ENCODE data around the gene HAUS7. TPM values are rescaled to one million over a fixed set of nuclear protein-coding genes. Genes with fewer than 3 reads are reported as not detected.

HAUS7 gene
- total RNA-seq, 1 donor from 2014 or later = 27.7 TPM

- no peaks in the 10 kb centered on the region for H3K4me1 Mint-ChIP-seq (ENCODE audit: unreplicated experiment)
- H3K36me3 Mint-ChIP-seq (ENCODE audit: low read depth, unreplicated experiment) = no peaks in the 10 kb centered on the region
- no peak for TF ChIP-seq CTCF (IDR thresholded peaks at IDR 0.05; ENCODE audit: unreplicated experiment)
- no peak overlapping the region for H3K4me3 Mint-ChIP-seq (ENCODE audit: unreplicated experiment)
- peaks cover 2% of the 10 kb centered on the region for H3K27me3 Mint-ChIP-seq (ENCODE audit: unreplicated experiment)
- no peak for DNase-seq (ENCODE audit: low spot score)
- no peak overlapping the region for H3K27ac Mint-ChIP-seq (ENCODE audit: unreplicated experiment)
- H3K9me3 Mint-ChIP-seq (ENCODE audit: unreplicated experiment) = no peaks in the 10 kb centered on the region
Observed at GRCh38 chrX:153448556-153449367, 21.6 kb downstream of the HAUS7 start.

DNA sequence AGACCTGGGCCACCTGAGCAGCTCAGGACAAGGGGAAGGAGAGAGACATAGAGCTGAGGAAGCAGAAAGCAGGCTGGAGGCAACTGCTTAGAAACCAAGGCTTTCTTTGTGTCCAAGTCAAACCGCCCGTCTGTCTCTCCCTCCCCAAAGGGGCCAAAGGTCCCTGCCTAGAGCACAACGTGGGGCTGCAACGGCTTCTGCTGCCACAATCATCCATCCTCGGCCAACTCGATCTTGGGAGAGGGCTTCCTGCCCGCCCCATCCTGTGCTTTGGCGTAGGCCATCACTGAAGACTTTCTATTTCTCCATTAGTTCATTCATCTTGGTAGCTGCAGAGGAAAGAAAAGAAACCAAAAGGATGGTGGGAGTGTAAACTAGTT is 22.8 kb downstream of the HAUS7 start:
- Mint-ChIP-seq H3K36me3 (ENCODE audit: low read depth, unreplicated experiment) (no peaks in the 10 kb centered on the region), H3K27ac (ENCODE audit: unreplicated experiment) (no peak overlapping the region), H3K9me3 (ENCODE audit: unreplicated experiment) (no peaks in the 10 kb centered on the region), H3K4me1 (ENCODE audit: unreplicated experiment) (no peaks in the 10 kb centered on the region), H3K4me3 (ENCODE audit: unreplicated experiment) (no peak overlapping the region), H3K27me3 (ENCODE audit: unreplicated experiment) (peaks cover 2% of the 10 kb centered on the region)
- no peak for TF ChIP-seq CTCF (IDR thresholded peaks at IDR 0.05; ENCODE audit: unreplicated experiment)
- DNase-seq (ENCODE audit: low spot score) = no peak

DNA sequence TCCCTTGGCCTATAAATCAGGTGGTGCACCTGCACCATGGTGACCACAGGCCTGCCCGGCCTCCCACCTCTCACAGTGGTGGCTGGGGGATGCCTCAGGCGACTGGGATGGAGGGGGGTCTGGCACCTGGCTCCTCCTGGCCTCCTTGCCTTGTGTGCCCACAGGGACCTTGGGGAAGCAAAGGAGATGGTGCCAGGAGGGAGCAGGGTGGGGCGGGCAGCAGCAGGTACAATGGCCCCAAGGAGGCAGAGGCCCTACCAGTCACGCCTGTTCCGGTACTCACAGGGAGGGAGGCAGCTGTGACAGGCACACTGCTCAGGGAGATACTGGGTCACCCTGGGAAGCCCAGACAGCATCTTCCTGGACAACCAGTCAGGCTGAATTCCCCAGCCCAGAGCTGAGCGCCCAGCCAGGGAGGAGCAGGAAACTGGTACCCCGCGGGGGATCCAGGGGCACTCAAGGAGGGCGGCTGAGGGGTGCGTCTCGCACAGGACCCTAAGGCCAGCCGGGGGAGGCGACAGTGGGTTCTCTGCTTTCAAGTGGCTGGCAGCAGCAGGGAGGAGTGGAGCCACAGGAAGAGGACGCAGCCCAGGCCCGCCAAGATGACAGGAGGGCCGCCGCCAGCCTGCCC is 23.3 kb downstream of the HAUS7 start:
- no peak for DNase-seq (ENCODE audit: low spot score)
- no peak for TF ChIP-seq CTCF (IDR thresholded peaks at IDR 0.05; ENCODE audit: unreplicated experiment)
- no peaks in the 10 kb centered on the region for H3K4me1 Mint-ChIP-seq (ENCODE audit: unreplicated experiment)
- H3K27me3 Mint-ChIP-seq (ENCODE audit: unreplicated experiment) = peaks cover 2% of the 10 kb centered on the region
- no peak overlapping the region for H3K4me3 Mint-ChIP-seq (ENCODE audit: unreplicated experiment)
- no peaks in the 10 kb centered on the region for H3K36me3 Mint-ChIP-seq (ENCODE audit: low read depth, unreplicated experiment)
- H3K9me3 Mint-ChIP-seq (ENCODE audit: unreplicated experiment) = no peaks in the 10 kb centered on the region
- H3K27ac Mint-ChIP-seq (ENCODE audit: unreplicated experiment) = no peak overlapping the region

DNA sequence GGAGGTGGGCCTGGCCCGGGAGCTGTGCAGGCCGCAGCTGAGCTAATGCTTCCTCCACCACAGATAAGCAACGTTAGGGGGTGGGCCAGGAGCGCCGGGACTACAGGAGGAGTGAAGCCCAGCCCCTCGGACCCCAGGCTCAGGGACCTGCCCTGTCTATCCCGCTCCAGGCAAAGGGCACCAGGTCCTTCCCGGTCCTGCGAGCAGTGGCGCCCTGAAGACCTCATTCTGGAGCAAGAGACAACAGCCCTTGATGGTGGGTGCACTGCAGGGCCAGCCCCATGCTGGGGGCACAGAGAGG is 23.8 kb downstream of the HAUS7 start:
- no peak overlapping the region for H3K27ac Mint-ChIP-seq (ENCODE audit: unreplicated experiment)
- peaks cover 2% of the 10 kb centered on the region for H3K27me3 Mint-ChIP-seq (ENCODE audit: unreplicated experiment)
- TF ChIP-seq CTCF (IDR thresholded peaks at IDR 0.05; ENCODE audit: unreplicated experiment) = no peak
- no peak overlapping the region for H3K4me3 Mint-ChIP-seq (ENCODE audit: unreplicated experiment)
- no peaks in the 10 kb centered on the region for H3K36me3 Mint-ChIP-seq (ENCODE audit: low read depth, unreplicated experiment)
- H3K4me1 Mint-ChIP-seq (ENCODE audit: unreplicated experiment) = no peaks in the 10 kb centered on the region
- no peaks in the 10 kb centered on the region for H3K9me3 Mint-ChIP-seq (ENCODE audit: unreplicated experiment)
- DNase-seq (ENCODE audit: low spot score) = no peak
